ENCODE results near the gene HDAC4. TPM values are rescaled to one million over a fixed set of nuclear protein-coding genes. Genes with fewer than 3 reads are reported as not detected.

The HDAC4 gene
- total RNA-seq, 4 donors from 2014 or later, result 68.0 to 123 (median 86.5) TPM

DNA sequence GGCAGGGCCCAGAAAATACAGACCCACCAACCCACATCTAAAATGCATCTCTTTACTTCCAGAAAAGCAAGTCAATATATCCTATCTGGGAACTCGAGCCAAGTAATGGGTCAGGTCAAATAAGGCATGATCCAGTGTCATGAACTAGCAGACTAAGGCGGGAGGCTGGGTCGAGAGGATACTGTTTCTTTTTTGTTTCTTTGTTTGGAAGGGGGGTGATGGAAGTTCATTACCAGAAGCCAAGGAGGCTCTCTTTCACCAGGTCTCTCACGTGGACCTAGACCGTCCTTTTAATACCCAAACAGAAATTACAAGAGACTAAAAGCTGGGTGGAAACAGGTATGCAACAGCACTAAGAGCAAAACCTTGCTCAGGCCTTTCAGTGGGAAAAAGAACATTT lies 108.3 kb downstream of the HDAC4 start:
- no peak for DNase-seq (ENCODE audit: low spot score in 2 of 2)
- H3K4me1 ChIP-seq, result peaks cover 0 to 95% (median 70%) of the 10 kb centered on the region in 4 donors
- H3K36me3 ChIP-seq, result no peaks in the 10 kb centered on the region
- H3K4me3 ChIP-seq, result no peak overlapping the region
- TF ChIP-seq POLR2A (IDR thresholded peaks at IDR 0.05), result no peak
- no peak for TF ChIP-seq EP300 (IDR thresholded peaks at IDR 0.05)
- H3K9me3 ChIP-seq, result no peaks in the 10 kb centered on the region
- peak overlapping the region in 3 of 4 donors; percentile 42 to 89 (median 83) for H3K27ac ChIP-seq
- 51 to 61% methylated on average over 5 of the region's 5 CpGs for WGBS, 2 donors
- H3K27me3 ChIP-seq, result no peaks in the 10 kb centered on the region

DNA sequence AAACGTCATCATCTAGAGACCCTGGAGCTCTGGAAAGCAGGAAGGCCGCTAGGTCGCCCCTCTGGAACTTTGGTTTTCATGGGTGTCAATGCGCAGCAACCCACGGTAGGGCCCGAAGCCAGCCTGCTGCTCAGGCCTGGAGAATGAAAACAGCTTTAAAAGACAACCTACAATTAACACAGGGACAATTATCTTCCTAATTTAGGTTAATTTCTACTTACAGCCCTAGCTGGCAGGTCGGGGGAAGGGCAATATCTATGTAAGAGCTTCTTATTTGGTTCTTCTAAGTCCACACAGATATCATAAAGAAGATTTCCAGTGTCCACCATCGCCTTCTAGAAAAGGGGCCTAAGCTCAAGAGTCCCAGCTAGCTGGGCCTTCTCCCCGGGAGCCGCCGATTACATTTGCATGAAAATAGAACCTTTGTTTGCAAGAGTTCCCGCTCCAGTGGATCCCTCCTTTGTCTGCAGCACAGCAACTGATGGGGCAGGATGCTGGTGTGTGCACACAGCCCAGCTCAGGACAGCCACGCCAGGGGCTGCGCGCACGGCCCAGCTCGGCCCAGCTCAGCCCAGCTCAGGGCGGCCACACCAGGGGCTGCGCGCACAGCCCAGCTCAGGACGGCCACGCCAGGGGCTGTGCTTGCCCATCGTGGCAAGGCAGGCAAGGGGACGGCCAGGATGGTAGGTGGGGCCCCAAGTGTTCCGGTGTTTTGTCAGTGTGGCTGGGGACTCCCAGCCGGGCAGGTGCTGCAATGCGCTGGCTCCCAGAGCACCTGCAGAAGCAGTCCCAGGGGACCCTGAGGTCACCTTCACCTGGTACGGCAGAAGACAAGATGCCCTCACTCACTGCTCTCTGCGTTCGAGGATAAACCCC lies 109.1 kb downstream of the HDAC4 start:
- Histone ChIP-seq H3K4me1 (peaks cover 0 to 94% (median 65%) of the 10 kb centered on the region in 4 donors), H3K9me3 (no peaks in the 10 kb centered on the region), H3K27me3 (no peaks in the 10 kb centered on the region), H3K36me3 (no peaks in the 10 kb centered on the region), H3K4me3 (no peak overlapping the region), H3K27ac (peak overlapping the region; percentile 46 to 89 (median 73))
- DNase-seq (ENCODE audit: low spot score in 2 of 2), result peak in 1 of 2 donors; percentile 1
- WGBS, 2 donors, result 71% methylated on average over 21 to 23 of the region's 30 CpGs
- TF ChIP-seq EP300 (IDR thresholded peaks at IDR 0.05), result no peak
- no peak for TF ChIP-seq POLR2A (IDR thresholded peaks at IDR 0.05)
- TF ChIP-seq, protein P1, sequence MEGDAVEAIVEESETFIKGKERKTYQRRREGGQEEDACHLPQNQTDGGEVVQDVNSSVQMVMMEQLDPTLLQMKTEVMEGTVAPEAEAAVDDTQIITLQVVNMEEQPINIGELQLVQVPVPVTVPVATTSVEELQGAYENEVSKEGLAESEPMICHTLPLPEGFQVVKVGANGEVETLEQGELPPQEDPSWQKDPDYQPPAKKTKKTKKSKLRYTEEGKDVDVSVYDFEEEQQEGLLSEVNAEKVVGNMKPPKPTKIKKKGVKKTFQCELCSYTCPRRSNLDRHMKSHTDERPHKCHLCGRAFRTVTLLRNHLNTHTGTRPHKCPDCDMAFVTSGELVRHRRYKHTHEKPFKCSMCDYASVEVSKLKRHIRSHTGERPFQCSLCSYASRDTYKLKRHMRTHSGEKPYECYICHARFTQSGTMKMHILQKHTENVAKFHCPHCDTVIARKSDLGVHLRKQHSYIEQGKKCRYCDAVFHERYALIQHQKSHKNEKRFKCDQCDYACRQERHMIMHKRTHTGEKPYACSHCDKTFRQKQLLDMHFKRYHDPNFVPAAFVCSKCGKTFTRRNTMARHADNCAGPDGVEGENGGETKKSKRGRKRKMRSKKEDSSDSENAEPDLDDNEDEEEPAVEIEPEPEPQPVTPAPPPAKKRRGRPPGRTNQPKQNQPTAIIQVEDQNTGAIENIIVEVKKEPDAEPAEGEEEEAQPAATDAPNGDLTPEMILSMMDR (IDR thresholded peaks at IDR 0.05), result no peak

DNA sequence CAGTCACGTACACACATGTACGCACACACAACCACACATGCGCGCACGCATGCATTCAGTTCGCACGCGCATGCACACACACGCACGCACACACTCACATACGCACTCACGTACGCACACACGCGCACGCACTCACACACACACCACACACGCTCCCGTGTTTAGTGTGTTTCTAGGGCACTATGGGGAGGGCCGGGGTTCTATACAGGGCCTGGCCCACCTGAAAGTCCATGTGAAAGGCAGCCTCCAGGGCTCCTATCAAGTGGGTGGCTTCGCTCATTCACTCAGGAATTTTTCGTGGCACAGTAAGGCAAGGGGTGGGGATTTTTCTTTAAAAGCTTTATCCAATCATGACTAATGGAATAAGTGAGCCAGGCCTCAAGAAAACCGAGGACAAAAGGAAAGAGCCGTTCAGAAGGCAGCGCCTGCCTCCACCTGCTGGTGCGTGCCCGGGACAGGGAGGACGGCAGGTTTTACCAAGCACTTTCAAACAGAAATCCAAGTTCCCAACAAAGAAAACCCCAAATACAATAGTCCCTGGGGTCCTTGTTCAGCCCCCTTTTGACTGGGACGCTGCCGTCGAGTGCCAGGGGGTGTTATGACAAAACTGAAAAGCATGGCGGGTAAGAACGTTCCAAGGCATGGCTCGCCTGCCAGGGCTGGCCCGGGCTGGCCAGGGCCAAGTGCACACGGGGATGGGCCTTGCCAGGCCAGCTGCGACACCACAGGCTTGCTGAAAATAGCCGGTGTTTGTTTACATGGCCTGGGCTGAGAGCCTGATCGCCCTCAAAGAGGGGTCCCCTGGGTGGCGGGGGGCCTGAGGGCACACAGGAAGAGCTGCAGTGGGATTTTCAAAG lies 110.0 kb downstream of the HDAC4 start:
- Histone ChIP-seq H3K4me1 (peaks cover 0 to 94% (median 61%) of the 10 kb centered on the region in 4 donors), H3K27ac (peak overlapping the region; percentile 46 to 89 (median 73)), H3K9me3 (no peaks in the 10 kb centered on the region), H3K36me3 (no peaks in the 10 kb centered on the region), H3K4me3 (no peak overlapping the region), H3K27me3 (no peaks in the 10 kb centered on the region)
- TF ChIP-seq POLR2A (IDR thresholded peaks at IDR 0.05), result no peak
- TF ChIP-seq EP300 (IDR thresholded peaks at IDR 0.05), result peak in 1 of 2 donors; percentile 24
- TF ChIP-seq, protein P1 (IDR thresholded peaks at IDR 0.05), result peak in 1 of 5 experiments; percentile 37
- WGBS, 2 donors, result 73 to 75% methylated on average over 38 to 39 of the region's 39 CpGs
- peak in 1 of 2 donors; percentile 14 for DNase-seq (ENCODE audit: low spot score in 2 of 2)

DNA sequence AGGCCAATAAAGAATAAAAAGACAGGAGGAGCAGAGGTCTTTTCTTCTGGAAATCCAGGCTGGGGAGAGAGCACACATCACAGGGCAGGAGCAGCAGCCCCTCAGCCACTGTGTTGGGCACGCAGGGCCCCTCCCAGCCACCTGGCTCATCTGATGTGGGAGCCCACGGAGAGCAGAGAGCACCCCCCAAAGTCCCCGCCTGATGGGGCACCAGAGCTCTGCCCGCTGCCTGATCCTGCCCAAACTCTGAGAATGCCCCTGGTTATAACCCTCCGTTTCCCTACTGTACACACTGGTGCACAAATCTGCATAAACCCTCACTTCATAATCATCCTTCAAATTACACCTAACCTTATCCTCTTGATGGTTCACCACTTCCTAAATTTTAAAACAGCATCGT lies 111.3 kb downstream of the HDAC4 start:
- peak overlapping the region in 3 of 4 donors; percentile 39 to 83 (median 73) for H3K27ac ChIP-seq
- no peaks in the 10 kb centered on the region for H3K36me3 ChIP-seq
- H3K9me3 ChIP-seq, result no peaks in the 10 kb centered on the region
- TF ChIP-seq EP300 (IDR thresholded peaks at IDR 0.05) (no peak), POLR2A (IDR thresholded peaks at IDR 0.05) (no peak)
- TF ChIP-seq, protein P1 (IDR thresholded peaks at IDR 0.05), result no peak
- peak in 1 of 2 donors; percentile 5 for DNase-seq (ENCODE audit: low spot score in 2 of 2)
- peaks cover 0 to 98% (median 64%) of the 10 kb centered on the region in 4 donors for H3K4me1 ChIP-seq
- no peak overlapping the region for H3K4me3 ChIP-seq
- H3K27me3 ChIP-seq, result no peaks in the 10 kb centered on the region
- WGBS, 2 donors, result 79 to 82% methylated on average over 6 of the region's 6 CpGs

GRCh38 chr2:239288951-239289511 lies 111.8 kb downstream of the HDAC4 start:
- WGBS, 2 donors, result 39 to 50% methylated on average over 7 of the region's 7 CpGs
- peak overlapping the region in 3 of 4 donors; percentile 39 to 83 (median 73) for H3K27ac ChIP-seq
- no peaks in the 10 kb centered on the region for H3K9me3 ChIP-seq
- H3K27me3 ChIP-seq, result no peaks in the 10 kb centered on the region
- TF ChIP-seq, protein P1 (IDR thresholded peaks at IDR 0.05), result no peak
- TF ChIP-seq EP300 (IDR thresholded peaks at IDR 0.05) (no peak), POLR2A (IDR thresholded peaks at IDR 0.05) (no peak)
- H3K36me3 ChIP-seq, result no peaks in the 10 kb centered on the region
- peaks cover 0 to 98% (median 64%) of the 10 kb centered on the region in 4 donors for H3K4me1 ChIP-seq
- DNase-seq (ENCODE audit: low spot score in 2 of 2), result no peak
- no peak overlapping the region for H3K4me3 ChIP-seq

All from tibial nerve (tissue), 4 donors.